NCI-H510A (cell line): ENCODE measurements around the gene TRIM66.

Experiments used
- DNase-seq: peaks from one replicate; lab custom pipeline; 2025; lab: John Stamatoyannopoulos, UW

The TRIM66 gene

DNA sequence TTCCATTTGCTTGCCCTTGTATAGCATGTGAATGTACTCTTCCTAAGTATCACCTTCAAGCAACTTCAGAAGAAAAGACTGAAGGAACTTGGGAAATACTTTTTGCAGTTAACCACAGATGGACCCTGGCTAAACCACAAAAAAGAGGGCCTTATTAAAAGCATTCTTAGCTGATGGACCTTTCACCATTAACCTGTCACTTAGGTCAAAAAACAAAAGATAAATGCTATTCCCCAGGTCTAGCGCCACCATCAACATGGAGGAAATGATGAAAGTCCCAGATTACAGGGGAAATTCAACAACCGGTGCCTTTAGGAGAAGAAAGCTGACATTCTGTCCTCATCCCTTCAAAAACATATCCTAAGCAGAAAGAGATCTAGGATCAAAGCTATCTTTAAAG is 117.9 kb downstream of the TRIM66 start:
- no peak for DNase-seq
